ENCODE measurements around the gene MFSD2A.

The MFSD2A gene

GRCh38 chr1:40014253-40014706 is 59.3 kb downstream of the MFSD2A start:
- H3K4me1 ChIP-seq (ENCODE audit: control insufficient read depth in 1 of 2, insufficient read depth in 1 of 2, low read depth in 1 of 2, low read length in 1 of 2) = peaks cover 0 to 3% of the 10 kb centered on the region in 2 experiments
- H3K36me3 ChIP-seq = no peaks in the 10 kb centered on the region
- TF ChIP-seq, protein P1, sequence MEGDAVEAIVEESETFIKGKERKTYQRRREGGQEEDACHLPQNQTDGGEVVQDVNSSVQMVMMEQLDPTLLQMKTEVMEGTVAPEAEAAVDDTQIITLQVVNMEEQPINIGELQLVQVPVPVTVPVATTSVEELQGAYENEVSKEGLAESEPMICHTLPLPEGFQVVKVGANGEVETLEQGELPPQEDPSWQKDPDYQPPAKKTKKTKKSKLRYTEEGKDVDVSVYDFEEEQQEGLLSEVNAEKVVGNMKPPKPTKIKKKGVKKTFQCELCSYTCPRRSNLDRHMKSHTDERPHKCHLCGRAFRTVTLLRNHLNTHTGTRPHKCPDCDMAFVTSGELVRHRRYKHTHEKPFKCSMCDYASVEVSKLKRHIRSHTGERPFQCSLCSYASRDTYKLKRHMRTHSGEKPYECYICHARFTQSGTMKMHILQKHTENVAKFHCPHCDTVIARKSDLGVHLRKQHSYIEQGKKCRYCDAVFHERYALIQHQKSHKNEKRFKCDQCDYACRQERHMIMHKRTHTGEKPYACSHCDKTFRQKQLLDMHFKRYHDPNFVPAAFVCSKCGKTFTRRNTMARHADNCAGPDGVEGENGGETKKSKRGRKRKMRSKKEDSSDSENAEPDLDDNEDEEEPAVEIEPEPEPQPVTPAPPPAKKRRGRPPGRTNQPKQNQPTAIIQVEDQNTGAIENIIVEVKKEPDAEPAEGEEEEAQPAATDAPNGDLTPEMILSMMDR (IDR thresholded peaks at IDR 0.05) = no peak
- H3K9me3 ChIP-seq = no peaks in the 10 kb centered on the region
- no peaks in the 10 kb centered on the region for H3K27me3 ChIP-seq
- no peak overlapping the region for H3K4me3 ChIP-seq (ENCODE audit: low read depth in 1 of 2, low read length in 1 of 2)
- H3K27ac ChIP-seq = peak overlapping the region; percentile 47

DNA sequence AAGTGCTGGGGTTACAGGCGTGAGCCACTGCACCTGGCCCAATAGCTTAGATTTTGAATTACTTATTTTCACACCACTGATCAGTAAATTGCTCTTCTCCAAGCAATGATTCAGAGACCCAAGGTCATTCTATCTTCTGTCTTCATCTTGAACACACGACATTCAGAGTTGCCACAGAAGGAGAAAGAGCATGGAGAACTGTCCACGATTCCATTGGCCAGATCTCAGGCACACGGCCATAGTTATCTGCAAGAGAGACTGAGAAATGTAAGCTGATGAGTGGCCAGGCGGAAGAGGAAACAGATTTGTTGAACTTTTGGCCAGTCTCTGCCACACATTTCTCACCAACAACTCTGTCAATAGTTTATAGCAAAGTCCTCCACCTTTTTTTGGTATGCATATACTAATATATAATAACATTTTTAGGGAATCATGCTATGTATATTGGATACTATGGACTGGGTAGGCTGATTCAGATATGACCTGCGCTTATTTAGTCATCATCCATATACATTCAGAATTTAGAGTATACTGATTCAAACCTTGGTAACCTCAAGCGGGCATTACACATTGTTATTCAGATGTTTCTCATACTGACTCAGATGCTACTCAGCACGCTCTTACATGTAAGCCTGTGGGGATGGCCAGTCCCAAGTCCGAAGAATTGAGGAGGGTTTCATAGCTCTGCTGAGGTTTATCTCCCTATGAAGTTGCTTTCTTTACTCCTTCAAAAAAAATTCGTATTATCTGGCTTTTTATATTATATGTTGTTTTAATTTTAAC is 60.1 kb downstream of the MFSD2A start:
- no peaks in the 10 kb centered on the region for H3K9me3 ChIP-seq
- H3K27me3 ChIP-seq = no peaks in the 10 kb centered on the region
- no peaks in the 10 kb centered on the region for H3K36me3 ChIP-seq
- H3K27ac ChIP-seq = peak overlapping the region; percentile 47
- H3K4me1 ChIP-seq (ENCODE audit: control insufficient read depth in 1 of 2, insufficient read depth in 1 of 2, low read depth in 1 of 2, low read length in 1 of 2) = peaks cover 0 to 3% of the 10 kb centered on the region in 2 experiments
- TF ChIP-seq, protein P1 (IDR thresholded peaks at IDR 0.05) = no peak
- H3K4me3 ChIP-seq (ENCODE audit: low read depth in 1 of 2, low read length in 1 of 2) = no peak overlapping the region

GRCh38 chr1:40017951-40018575 is 63.1 kb downstream of the MFSD2A start:
- Histone ChIP-seq H3K27me3 (no peaks in the 10 kb centered on the region), H3K36me3 (no peaks in the 10 kb centered on the region), H3K27ac (no peak overlapping the region), H3K4me3 (ENCODE audit: low read depth in 1 of 2, low read length in 1 of 2) (no peak overlapping the region), H3K4me1 (ENCODE audit: control insufficient read depth in 1 of 2, insufficient read depth in 1 of 2, low read depth in 1 of 2, low read length in 1 of 2) (peaks cover 0 to 3% of the 10 kb centered on the region in 2 experiments), H3K9me3 (no peaks in the 10 kb centered on the region)
- TF ChIP-seq, protein P1 (IDR thresholded peaks at IDR 0.05) = no peak

Data from neutrophil (primary cell).